NT2/D1 (cell line): ENCODE measurements around the gene DOK5.

Experiments
- DNase-seq: peaks from one replicate; pipeline ENCODE4 v3.0.0-alpha.2; 2011; ENCODE audit warnings: low read depth, low spot score
- H3K27me3 ChIP-seq: 2 replicates; pipeline ENCODE4 v1.6.0; 2011; ENCODE audit warnings: mild to moderate bottlenecking; ENCODE audit not compliant: insufficient read length, insufficient read depth
- H3K36me3 ChIP-seq: 2 replicates; pipeline ENCODE4 v1.6.1; 2011; ENCODE audit warnings: mild to moderate bottlenecking, low read length, mixed read lengths; ENCODE audit not compliant: insufficient read depth, insufficient read length
- H3K4me1 ChIP-seq: 2 replicates; pipeline ENCODE4 v1.5.1; 2011; ENCODE audit not compliant: insufficient read depth, insufficient read length
- H3K4me3 ChIP-seq: 2 replicates; pipeline ENCODE4 v1.5.1; 2011; ENCODE audit warnings: low read depth; ENCODE audit not compliant: insufficient read length
- H3K9ac ChIP-seq: 2 replicates; pipeline ENCODE4 v1.6.0; 2011; ENCODE audit warnings: low read depth; ENCODE audit not compliant: insufficient read length
- H3K9me3 ChIP-seq: 2 replicates; pipeline ENCODE4 v1.5.1; 2011; ENCODE audit warnings: mild to moderate bottlenecking, low read length; ENCODE audit not compliant: insufficient read depth
- SUZ12 ChIP-seq: IDR thresholded peaks from 2 replicates; pipeline ENCODE4 v1.6.1; 2011; ENCODE audit not compliant: insufficient read length, insufficient read depth; ENCODE audit errors: extremely low read depth
- YY1 ChIP-seq: IDR thresholded peaks from 2 replicates; pipeline ENCODE4 v1.6.1; 2011; ENCODE audit not compliant: insufficient read length, insufficient read depth
- ZNF274 ChIP-seq: IDR thresholded peaks from 2 replicates; pipeline ENCODE4 v1.6.1; 2011; ENCODE audit warnings: mild to moderate bottlenecking, low read depth, low read length

Gene DOK5

DNA sequence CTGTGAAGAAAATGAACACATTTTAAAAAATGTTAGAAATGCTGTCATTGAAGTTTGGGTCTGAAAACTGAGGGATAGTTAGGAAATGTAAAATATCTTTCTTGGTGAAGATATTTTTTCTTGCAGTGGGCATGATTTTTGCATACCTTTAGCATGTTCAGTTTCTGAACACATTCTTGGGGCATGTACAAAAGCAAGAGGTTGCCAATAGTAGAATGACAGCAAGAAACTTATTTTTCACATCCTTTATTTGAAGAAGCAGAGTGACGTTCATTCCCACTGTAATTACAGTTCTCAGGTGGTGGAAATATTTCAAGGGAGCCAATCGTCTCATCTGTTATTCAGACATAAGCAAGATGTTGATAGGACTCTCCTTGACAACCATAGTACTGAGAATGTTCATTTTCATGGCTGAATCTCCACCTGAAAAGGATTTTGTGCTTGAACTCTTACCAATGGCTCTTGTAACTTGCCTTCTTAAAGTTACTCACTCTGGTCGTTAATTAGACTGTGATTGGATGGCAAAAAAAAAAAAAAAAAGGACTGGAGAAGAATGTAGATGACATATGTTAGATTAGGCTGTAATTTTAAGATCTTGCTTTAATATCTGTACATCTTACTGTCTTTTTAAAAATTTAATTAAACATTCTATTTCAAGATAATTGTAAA lies 74.4 kb downstream of the DOK5 start:
- no peaks in the 10 kb centered on the region for H3K4me1 ChIP-seq
- no peaks in the 10 kb centered on the region for H3K36me3 ChIP-seq
- no peaks in the 10 kb centered on the region for H3K9me3 ChIP-seq
- no peak overlapping the region for H3K9ac ChIP-seq
- DNase-seq, result no peak
- no peak overlapping the region for H3K4me3 ChIP-seq
- no peaks in the 10 kb centered on the region for H3K27me3 ChIP-seq
- no peak for TF ChIP-seq SUZ12
- no peak for TF ChIP-seq ZNF274
- no peak for TF ChIP-seq YY1

DNA sequence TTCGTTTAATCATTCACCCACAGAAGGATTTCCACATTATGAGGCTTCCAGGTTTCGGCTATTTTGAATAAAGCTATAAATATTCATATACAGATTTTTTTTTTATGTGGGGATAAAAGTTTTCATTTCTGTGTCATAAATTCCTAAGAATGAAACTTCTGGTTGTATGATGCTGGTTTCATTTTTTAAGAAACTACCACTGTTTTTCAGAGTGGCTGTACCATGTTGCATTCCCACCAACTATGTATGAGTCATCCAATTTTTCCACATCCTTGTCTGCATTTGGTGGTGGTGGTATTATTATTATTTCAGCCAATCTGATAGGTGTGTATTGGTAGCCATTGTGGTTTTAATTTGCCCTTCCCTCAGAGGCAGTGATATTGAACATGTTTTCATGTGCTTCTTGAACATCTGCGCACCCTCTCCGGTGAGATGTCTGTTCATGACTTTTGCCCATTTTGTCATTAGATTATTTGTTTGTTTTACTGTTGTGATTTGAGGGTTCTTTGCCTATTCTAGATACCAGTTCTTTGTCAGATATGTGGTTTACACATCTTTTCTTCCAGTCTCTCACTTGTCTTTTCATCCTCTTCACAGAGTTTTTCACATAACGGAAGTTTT lies 75.5 kb downstream of the DOK5 start:
- H3K9ac ChIP-seq, result no peak overlapping the region

DNA sequence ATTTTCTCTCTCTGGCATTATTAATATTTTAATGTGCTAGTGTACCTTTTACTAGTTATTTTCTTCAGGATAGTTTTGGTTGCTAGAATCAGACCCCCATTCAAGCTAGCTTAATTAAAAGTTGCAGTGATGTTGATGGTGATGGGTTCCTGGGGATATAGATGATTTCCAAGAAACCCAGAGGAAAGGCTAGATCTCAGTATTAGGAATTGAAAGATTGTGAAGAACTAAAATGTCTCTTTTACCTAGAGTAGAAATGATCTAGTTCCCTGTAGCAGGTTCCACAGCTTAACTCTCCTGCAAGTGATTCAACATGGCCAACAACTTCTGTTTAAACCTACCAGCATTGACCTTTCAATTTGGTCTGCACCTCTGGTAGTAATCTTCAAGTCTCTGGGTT lies 78.6 kb downstream of the DOK5 start:
- no peaks in the 10 kb centered on the region for H3K9me3 ChIP-seq
- no peak overlapping the region for H3K4me3 ChIP-seq
- H3K9ac ChIP-seq, result no peak overlapping the region
- no peak for DNase-seq
- no peak for TF ChIP-seq SUZ12
- no peak for TF ChIP-seq ZNF274
- TF ChIP-seq YY1, result no peak
- no peaks in the 10 kb centered on the region for H3K27me3 ChIP-seq
- no peaks in the 10 kb centered on the region for H3K4me1 ChIP-seq
- no peaks in the 10 kb centered on the region for H3K36me3 ChIP-seq

More for the DNA sequence above, 75.5 kb downstream of the DOK5 start:
- no peaks in the 10 kb centered on the region for H3K4me1 ChIP-seq
- no peaks in the 10 kb centered on the region for H3K9me3 ChIP-seq
- H3K36me3 ChIP-seq, result no peaks in the 10 kb centered on the region
- DNase-seq, result no peak
- no peak overlapping the region for H3K4me3 ChIP-seq
- no peak for TF ChIP-seq ZNF274
- TF ChIP-seq SUZ12, result no peak
- no peak for TF ChIP-seq YY1
- H3K27me3 ChIP-seq, result no peaks in the 10 kb centered on the region

DNA sequence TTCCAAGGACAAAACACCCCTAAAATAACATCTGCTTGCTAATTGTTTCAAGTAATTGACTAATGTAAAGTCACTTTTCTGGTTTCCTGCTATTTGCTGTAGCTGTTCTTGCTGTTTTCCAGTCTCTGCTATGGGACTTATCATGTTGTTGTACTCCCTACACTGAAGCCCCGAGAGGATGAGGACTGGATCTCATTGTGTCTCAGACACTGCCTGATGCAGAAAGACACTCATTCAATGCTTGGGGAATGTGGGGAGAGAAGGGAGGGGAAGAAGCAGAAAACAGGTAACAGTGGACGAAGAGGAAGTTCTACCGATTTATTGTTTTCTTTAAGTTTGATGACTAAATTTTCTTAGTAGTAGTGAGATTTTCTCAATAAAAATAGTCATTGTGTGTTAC lies 79.8 kb downstream of the DOK5 start:
- TF ChIP-seq SUZ12 (no peak), YY1 (no peak), ZNF274 (no peak)

DNA sequence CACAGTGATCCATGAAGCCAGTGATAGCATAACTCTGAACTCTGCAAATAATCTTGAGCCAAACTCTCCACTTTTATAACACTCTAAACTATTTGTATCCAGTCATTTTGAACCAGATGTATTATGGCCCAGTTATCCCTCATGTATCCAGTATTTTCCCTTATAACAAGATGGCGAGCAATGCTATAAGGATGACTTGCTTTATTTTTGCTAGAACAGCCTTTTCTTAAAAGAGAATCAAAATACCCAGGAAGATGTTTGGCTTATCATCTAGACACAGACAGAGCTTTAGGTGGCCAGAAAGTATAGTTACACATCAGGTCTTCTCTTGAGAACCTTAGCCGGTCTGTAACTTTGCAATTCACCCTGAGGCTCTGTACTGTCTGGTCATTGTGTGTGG lies 81.0 kb downstream of the DOK5 start:
- Histone ChIP-seq H3K4me3 (no peak overlapping the region), H3K36me3 (no peaks in the 10 kb centered on the region), H3K9ac (no peak overlapping the region), H3K9me3 (no peaks in the 10 kb centered on the region), H3K27me3 (no peaks in the 10 kb centered on the region), H3K4me1 (no peaks in the 10 kb centered on the region)
- DNase-seq, result no peak
- TF ChIP-seq YY1 (no peak), ZNF274 (no peak), SUZ12 (no peak)

More for the DNA sequence above, 79.8 kb downstream of the DOK5 start:
- no peaks in the 10 kb centered on the region for H3K27me3 ChIP-seq
- no peaks in the 10 kb centered on the region for H3K9me3 ChIP-seq
- H3K9ac ChIP-seq, result no peak overlapping the region
- no peaks in the 10 kb centered on the region for H3K4me1 ChIP-seq
- H3K36me3 ChIP-seq, result no peaks in the 10 kb centered on the region
- H3K4me3 ChIP-seq, result no peak overlapping the region
- no peak for DNase-seq

DNA sequence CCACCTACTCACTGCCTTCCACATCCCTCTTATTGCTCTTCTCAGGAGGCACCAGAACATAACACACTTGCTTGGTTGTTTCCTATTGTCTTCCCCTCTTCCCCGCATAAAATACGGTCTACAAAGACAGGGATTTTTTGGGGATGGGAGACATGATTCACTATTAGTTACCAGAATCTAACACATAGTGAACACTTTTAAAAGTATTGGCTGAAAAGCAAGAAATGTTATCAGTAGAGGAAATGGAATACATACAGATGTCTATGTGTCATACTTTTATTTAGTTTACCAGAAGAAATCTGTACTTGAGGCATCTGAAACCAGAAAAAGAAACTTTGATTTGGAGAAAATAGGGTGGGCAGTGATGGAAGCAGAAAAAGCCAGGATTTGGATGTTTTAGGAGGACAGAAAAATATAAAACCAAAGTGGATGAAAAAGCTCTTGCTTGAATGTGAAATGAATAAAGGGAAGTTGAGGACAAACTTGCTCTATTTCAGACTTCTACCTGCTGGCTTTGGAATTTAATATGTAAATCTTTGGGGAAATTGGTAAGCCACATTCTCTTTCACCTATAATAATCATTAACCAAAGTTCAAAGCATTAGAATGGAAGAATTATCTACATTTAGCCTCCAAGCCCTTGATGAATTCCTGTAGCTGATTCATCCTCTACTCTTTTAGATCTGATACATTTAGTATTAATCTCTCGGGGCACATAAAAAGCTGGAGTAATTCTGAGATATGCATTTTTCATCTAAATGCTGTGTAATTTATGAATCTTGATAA lies 82.6 kb downstream of the DOK5 start:
- Histone ChIP-seq H3K27me3 (no peaks in the 10 kb centered on the region), H3K9ac (no peak overlapping the region), H3K36me3 (no peaks in the 10 kb centered on the region), H3K4me3 (no peak overlapping the region), H3K9me3 (no peaks in the 10 kb centered on the region), H3K4me1 (no peaks in the 10 kb centered on the region)
- DNase-seq, result no peak
- no peak for TF ChIP-seq SUZ12
- no peak for TF ChIP-seq ZNF274
- no peak for TF ChIP-seq YY1

DNA sequence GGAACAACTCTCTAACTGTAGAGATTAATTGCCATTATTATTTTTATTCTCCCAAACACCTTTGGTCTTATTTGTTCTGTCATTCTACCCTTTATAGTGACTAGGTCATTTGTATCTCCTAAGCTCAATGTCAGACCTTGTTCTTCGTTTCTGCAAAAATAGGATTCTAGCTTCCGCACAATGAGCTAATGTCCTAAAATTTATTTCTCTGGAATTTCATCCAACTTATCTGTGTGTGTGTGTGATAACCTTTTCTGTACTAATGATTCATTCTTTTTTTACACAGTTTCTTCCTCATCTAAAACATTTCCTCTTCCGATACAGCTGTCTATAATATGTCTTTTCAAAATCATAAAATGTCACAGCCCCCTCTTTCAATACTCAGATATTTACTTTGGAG lies 84.5 kb downstream of the DOK5 start:
- Histone ChIP-seq H3K36me3 (no peaks in the 10 kb centered on the region), H3K9me3 (no peaks in the 10 kb centered on the region), H3K9ac (no peak overlapping the region), H3K4me3 (no peak overlapping the region), H3K4me1 (no peaks in the 10 kb centered on the region), H3K27me3 (no peaks in the 10 kb centered on the region)
- TF ChIP-seq SUZ12 (no peak), YY1 (no peak), ZNF274 (no peak)
- DNase-seq, result no peak
